ENCODE measurements around the gene STARD7. TPM values are rescaled to one million over a fixed set of nuclear protein-coding genes. Genes with fewer than 3 reads are reported as not detected.
A peak's percentile ranks its signal among the peaks of the same experiment; 100 is the strongest.

The STARD7 gene
- total and polyA plus RNA-seq, 7 donors: 111 to 472 (median 184) TPM

DNA sequence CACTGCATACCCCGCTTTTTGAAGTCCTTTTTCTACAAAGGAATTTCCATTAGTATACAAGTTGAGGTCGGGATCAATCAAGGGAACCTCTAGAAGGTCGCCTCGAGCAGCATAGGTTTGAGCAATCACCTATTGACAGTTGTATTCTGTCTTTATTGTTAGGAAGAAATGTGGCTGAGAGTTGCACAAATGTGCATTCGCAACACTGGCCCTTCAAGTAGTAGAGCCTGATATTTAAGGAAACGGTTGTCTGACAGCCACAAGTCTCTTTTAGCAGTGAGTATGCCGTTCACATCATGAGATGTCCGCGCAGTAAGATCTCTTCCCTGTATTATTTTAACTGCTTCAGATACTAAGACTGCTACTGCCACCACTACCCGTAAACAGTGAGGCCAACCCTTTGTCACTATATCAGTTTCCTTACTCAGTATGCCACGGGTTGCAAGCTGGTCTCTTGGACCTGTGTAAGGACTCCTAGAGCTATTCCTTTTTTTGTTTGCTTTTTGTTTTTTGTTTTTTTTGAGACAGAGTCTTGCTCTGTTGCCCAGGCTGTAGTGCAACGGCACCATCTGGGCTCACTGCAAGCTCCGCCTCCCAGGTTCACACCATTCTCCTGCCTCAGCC, 10.0 kb upstream of the STARD7 start:
- H3K36me3 ChIP-seq (ENCODE audit: insufficient read depth in 1 of 2, low read depth in 1 of 2): no peaks in the 10 kb centered on the region
- peaks cover 41% of the 10 kb centered on the region for H3K4me1 ChIP-seq
- H3K4me3 ChIP-seq: peak overlapping the region; percentile 34
- DNase-seq (no peak), ATAC-seq (peak; percentile 42 to 70 (median 51))
- H3K27ac ChIP-seq: peak overlapping the region; percentile 82
- intact Hi-C loops (cut with DNase I): no loop called here
- H3K9me3 ChIP-seq: no peaks in the 10 kb centered on the region
- 67 to 93% (median 73%) methylated on average over 13 of the region's 13 CpGs for WGBS, 3 donors
- TF ChIP-seq, protein P1, sequence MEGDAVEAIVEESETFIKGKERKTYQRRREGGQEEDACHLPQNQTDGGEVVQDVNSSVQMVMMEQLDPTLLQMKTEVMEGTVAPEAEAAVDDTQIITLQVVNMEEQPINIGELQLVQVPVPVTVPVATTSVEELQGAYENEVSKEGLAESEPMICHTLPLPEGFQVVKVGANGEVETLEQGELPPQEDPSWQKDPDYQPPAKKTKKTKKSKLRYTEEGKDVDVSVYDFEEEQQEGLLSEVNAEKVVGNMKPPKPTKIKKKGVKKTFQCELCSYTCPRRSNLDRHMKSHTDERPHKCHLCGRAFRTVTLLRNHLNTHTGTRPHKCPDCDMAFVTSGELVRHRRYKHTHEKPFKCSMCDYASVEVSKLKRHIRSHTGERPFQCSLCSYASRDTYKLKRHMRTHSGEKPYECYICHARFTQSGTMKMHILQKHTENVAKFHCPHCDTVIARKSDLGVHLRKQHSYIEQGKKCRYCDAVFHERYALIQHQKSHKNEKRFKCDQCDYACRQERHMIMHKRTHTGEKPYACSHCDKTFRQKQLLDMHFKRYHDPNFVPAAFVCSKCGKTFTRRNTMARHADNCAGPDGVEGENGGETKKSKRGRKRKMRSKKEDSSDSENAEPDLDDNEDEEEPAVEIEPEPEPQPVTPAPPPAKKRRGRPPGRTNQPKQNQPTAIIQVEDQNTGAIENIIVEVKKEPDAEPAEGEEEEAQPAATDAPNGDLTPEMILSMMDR (IDR thresholded peaks at IDR 0.05): no peak
- H3K27me3 ChIP-seq (ENCODE audit: insufficient read depth in 3 of 3, low read length in 2 of 3): no peaks in the 10 kb centered on the region

DNA sequence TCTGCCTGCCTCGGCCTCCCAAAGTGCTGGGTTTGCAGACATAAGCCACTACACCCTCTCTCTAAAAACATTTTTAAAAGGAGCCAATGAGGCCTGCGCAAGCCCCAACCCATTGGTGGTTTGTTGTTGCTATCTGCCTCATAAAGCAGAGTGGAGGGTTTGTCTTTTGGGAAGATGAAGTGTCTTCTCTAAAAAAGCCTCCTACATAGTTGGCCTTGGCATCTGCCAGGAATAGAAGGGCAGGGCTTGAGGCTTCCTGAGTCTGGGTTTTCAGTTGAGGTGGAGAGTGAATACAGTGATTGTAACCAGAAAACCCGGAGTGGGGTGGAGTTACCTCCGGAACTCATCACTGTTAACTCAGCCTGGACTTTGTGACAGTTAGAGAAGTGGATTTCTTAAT, 5.9 kb upstream of the STARD7 start:
- no peaks in the 10 kb centered on the region for H3K36me3 ChIP-seq (ENCODE audit: insufficient read depth in 1 of 2, low read depth in 1 of 2)
- no peak overlapping the region for H3K4me3 ChIP-seq
- intact Hi-C loops (cut with DNase I): loop anchor here in 1 of 2 donors (5.0 kb wide), 1 partner anchor 38 kb away; no protein-coding TSS in a partner anchor
- TF ChIP-seq, protein P1 (IDR thresholded peaks at IDR 0.05): no peak
- peaks cover 27% of the 10 kb centered on the region for H3K4me1 ChIP-seq
- H3K27ac ChIP-seq: no peak overlapping the region
- DNase-seq: no peak
- 88 to 94% (median 92%) methylated on average over 4 of the region's 4 CpGs for WGBS, 3 donors
- no peaks in the 10 kb centered on the region for H3K9me3 ChIP-seq
- H3K27me3 ChIP-seq (ENCODE audit: insufficient read depth in 3 of 3, low read length in 2 of 3): no peaks in the 10 kb centered on the region
- no peak for ATAC-seq

DNA sequence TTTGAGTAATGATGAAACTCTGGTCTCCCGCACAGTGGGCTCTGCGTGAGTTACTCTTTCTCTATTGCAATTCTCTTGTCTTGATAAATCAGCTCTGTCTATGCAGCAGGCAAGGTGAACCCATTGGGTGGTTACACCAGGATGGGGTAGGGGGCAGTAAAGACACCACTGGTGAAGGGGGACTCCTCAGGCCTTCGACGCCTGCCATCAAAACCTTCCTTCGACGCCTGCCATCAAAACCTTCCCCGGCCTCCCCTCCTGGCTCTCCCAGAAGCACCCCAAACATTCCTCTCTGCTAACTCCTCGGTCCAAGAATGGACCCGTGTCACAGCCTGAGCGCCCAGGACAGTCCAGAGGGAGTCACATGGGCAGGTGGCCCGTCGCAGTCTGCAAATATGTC, 4.8 kb upstream of the STARD7 start:
- ATAC-seq: no peak
- Histone ChIP-seq H3K36me3 (ENCODE audit: insufficient read depth in 1 of 2, low read depth in 1 of 2) (no peaks in the 10 kb centered on the region), H3K27ac (no peak overlapping the region), H3K9me3 (no peaks in the 10 kb centered on the region), H3K4me3 (no peak overlapping the region), H3K4me1 (peaks cover 20% of the 10 kb centered on the region), H3K27me3 (ENCODE audit: insufficient read depth in 3 of 3, low read length in 2 of 3) (no peaks in the 10 kb centered on the region)
- WGBS, 3 donors: 84 to 89% (median 86%) methylated on average over 12 of the region's 12 CpGs
- intact Hi-C loops (cut with DNase I): loop anchor here in 1 of 2 donors (5.0 kb wide), 1 partner anchor 39 kb away; no protein-coding TSS in a partner anchor
- TF ChIP-seq, protein P1 (IDR thresholded peaks at IDR 0.05): no peak
- no peak for DNase-seq

DNA sequence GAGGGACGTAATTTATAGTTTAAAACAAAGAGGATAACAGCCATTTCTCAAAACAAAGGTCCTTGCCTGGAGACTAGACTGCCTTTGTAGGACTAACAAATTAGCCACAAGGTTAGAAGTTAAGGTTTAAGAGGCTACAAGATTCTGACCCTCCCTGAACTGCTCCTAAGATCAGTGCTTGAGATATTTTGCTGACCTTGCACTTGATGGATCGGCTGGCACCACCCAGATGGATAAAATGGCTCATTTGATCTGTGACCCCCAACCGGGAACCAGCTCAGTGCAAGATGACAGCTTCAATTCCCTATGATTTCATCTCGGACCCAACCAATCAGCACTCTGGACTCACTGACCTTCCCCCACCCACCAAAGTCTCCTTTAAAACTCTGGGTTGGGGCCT, 3.7 kb upstream of the STARD7 start:
- DNase-seq: no peak
- no peak overlapping the region for H3K4me3 ChIP-seq
- H3K9me3 ChIP-seq: no peaks in the 10 kb centered on the region
- TF ChIP-seq, protein P1 (IDR thresholded peaks at IDR 0.05): no peak
- no peak overlapping the region for H3K27ac ChIP-seq
- intact Hi-C loops (cut with DNase I): loop anchor here in 1 of 2 donors (5.0 kb wide), 1 partner anchor 40 kb away; no protein-coding TSS in a partner anchor
- H3K4me1 ChIP-seq: peaks cover 15% of the 10 kb centered on the region
- no peak for ATAC-seq
- no peaks in the 10 kb centered on the region for H3K27me3 ChIP-seq (ENCODE audit: insufficient read depth in 3 of 3, low read length in 2 of 3)
- WGBS, 3 donors: 78 to 87% (median 81%) methylated on average over 4 of the region's 4 CpGs
- no peaks in the 10 kb centered on the region for H3K36me3 ChIP-seq (ENCODE audit: insufficient read depth in 1 of 2, low read depth in 1 of 2)

DNA sequence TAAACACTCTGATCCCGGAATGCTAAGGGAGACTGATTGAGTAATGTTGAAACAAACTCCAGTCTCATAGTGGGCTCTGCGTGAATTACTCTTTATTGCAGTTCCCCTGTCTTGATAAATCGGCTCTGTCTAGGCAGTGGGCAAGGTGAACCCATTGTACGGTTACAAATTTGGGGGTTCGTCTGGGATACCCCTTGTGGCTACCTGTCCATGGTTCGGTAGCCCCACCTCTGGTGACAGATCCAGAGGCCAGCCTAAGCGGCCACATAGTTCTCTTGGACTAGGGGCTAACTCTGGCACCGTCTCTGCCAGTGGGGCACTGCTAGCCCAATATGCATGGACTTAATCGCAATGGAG, 1.1 kb upstream of the STARD7 start:
- Histone ChIP-seq H3K4me3 (peak overlapping the region; percentile 96), H3K9me3 (no peaks in the 10 kb centered on the region), H3K27me3 (ENCODE audit: insufficient read depth in 3 of 3, low read length in 2 of 3) (no peaks in the 10 kb centered on the region), H3K4me1 (peaks cover 21% of the 10 kb centered on the region), H3K36me3 (ENCODE audit: insufficient read depth in 1 of 2, low read depth in 1 of 2) (no peaks in the 10 kb centered on the region), H3K27ac (peak overlapping the region; percentile 99)
- DNase-seq (no peak), ATAC-seq (no peak)
- intact Hi-C loops (cut with DNase I): loop anchor here in 1 of 2 donors (5.0 kb wide), 1 partner anchor 43 kb away; no protein-coding TSS in a partner anchor
- TF ChIP-seq, protein P1 (IDR thresholded peaks at IDR 0.05): no peak
- 89 to 94% (median 92%) methylated on average over 9 of the region's 9 CpGs for WGBS, 3 donors

All from psoas muscle (tissue), 8 donors.